Measurements from ENCODE around the gene AK5.
"Not testable (repeated sequence)": the region's sequence is repeated elsewhere in the genome, so short reads cannot be mapped to it uniquely, and the experiment has no call there.

Gene AK5

DNA sequence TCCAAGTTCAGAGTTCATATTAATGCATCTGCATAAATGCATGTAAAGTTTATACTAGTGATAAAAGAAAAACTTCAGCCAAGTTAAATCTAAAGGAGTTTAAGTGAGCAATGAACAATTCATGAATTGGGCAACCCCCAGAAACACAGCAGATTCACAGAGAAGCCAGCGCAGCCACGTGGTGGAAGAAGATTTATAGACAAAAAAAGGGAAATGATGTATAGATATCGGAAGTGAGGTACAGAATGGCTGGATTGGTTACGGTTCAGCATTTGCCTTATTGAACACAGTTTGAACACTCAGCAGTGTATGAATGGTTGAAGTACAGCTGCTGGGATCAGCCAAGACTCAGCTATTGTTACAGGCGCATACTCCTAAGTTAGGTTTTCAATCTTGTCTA, 5.7 kb downstream of the AK5 start:
- DNase-seq (ENCODE audit: low spot score) = no peak

DNA sequence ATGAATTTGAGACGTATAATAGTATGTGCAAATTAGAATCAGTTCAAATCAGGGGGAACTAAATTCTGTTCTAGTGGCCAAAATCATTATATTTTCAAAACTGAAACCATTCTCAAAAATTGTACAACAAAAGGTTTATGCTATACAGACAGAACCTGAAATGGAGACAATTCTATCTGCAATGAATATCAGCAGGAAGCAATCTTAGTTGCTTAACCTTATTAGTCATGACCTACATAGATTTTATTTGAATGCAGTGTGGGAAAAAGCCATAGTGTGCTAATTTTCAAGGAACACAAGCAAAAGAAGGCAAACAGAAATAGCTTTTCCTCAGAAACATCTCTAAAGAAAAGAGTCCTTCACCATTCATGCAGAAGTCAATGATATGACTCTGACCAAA, 6.5 kb downstream of the AK5 start:
- no peak for DNase-seq (ENCODE audit: low spot score)

DNA sequence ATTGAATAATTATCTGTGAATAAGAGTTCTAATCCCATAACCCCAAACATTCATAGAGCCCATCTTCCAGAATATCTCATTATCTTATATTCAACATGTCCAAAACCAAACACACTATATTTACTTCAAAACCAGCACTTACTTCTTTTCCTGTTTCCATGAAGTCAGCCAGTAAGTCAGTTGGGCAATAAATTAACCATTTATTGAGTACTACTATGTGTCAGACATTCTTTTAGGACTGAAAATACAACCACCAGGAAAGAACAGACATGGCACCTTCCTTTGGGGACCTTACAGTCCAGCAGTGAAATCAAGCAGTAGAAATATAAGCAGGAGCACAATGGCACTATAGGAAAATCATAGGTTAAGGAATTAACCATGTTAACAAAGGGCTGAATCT, 8.8 kb downstream of the AK5 start:
- DNase-seq (ENCODE audit: low spot score) = no peak

DNA sequence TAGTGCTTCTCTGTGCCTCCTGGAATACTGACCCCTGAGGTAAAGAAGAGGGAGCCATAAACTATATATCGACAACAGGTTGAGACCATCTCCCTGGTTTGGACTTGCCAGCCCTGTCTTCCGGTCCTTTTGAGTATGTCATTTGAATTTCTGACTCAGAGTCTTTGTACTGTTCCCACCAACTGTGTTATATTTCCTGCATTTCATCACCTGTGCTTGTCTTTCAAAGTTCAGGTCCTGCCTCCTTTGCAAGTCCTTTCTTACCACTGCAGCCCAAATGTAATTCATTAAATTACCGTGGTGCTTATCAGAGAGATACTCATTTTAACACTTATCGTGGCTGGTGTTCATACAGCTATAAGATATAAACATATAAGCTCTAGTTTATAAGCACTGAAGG, 10.7 kb downstream of the AK5 start:
- DNase-seq (ENCODE audit: low spot score) = no peak

DNA sequence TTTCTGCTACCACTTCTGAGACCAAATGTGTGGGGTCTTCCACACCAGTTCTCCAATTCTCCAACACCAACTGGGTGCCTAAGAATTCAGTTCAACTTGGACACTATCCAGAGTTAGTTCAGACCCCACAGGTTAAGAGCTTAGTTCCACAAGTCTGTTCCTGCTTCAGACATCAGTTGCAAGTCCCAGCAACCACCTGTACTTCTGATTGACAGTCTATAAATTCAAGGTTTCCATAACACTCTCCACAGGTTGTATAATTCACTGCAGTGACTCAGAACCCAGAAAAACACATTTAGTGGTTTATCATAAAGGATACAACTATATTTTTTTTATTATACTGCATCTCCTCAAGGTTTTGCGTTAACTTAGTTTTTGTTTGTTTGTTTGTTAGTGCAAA, 18.7 kb downstream of the AK5 start:
- DNase-seq (ENCODE audit: low spot score) = no peak

DNA sequence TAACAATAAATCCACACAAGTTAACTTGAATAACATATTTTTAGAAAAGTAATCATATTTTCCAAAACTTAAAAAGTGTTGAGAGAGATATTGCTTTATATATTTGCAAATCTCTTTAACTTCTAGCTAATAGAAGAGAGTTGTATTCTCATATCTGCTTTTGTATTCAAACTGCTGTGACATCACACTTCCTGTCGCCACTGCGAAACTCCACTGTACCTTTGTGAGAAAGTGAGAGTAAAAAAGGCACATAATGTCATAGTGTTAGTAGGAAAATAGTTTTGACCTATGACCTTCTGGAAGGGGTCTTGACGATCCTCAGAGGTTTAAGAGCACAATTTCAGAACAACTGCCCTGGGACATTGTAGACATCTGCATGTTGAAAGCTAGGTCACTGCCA, 21.6 kb downstream of the AK5 start:
- no peak for DNase-seq (ENCODE audit: low spot score)

DNA sequence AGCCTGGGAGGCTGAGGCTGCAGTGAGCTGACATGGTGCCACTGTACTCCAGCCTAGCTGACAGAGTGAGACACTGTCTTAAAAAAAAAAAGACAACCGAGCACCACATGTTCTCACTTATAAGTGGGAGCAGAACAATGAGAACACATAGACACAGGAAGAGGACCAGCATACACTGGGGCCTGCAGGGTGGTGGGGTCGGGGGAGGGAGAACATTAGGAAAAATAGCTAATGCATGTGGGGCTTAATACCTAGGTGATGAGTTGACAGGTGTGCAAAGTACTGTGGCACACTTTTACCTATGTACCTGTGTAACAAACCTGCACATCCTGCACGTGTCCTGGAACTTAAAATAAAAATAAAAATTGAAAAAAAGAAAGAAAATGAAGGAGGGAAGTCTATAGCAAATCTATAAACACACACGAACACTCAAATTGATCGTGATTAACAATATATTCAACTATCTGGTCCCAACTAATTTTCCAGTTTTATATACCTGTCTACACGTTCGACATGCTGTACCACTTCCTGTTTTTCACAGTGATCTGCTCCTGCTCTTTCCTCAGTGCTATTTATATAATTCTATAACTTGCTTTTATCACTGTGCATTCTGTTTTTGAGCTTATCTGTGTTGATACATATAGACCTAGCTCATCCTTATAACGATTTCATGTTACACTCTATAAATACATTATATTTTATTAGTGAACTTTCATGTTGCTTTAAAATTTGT, 27.2 kb downstream of the AK5 start:
- no peak for DNase-seq (ENCODE audit: low spot score)

DNA sequence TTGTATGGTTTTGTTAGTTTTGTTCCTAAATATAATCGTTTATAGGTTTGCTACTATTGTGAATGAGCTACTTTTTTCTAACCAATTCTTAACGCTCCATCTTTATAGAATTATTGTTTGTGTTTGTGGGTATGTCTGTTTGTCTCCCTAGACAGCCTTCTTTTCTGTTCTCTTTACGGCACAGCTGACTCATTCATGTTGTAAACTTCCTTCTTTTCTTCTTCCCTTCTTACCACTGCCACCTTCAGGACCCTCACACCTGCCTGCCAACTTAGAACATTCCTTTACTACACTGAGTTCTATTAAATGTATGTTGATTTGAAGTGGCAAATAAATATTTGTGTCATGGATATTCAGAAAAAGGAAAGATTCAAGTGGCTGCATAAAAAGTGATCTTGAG, 29.1 kb downstream of the AK5 start:
- DNase-seq (ENCODE audit: low spot score) = no peak

DNA sequence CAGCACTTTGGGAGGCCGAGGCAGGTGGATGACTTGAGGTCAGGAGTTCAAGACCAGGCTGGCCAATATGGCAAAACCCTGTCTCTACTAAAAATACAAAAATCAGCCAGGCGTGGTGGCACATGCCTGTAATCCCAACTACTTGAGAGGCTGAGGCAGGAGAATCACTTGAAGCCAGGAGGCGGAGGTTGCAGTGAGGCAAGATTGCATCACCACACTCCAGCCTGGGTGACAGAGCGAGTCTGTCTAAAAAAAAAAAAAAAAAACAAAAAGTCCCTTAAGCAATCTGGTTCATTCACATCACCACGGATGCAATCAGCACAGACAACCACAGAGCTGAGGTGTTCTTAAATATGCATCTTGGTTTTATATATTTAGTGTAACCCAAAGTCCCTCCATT, 30.5 kb downstream of the AK5 start:
- DNase-seq (ENCODE audit: low spot score) = not testable (repeated sequence)

DNA sequence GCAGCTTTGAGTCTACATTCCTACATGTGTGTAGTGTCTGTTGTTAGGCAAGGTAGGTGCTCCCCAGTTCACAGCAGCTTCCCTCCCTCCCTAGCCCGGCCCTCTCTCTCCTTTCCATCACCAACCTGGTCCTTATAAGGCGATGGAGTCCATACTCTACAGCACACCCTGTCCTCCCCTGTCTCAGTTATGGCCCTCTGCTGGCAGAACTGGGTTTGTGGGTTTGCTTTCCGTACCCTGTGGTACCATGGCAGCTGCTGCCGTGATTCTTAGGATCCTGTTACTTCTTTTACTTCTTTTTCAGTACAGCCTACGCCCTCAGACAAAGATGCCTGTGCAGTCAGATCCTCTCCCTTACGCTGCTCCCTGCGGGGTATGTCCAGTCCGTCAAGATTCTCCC, 31.7 kb downstream of the AK5 start:
- no peak for DNase-seq (ENCODE audit: low spot score)

DNA sequence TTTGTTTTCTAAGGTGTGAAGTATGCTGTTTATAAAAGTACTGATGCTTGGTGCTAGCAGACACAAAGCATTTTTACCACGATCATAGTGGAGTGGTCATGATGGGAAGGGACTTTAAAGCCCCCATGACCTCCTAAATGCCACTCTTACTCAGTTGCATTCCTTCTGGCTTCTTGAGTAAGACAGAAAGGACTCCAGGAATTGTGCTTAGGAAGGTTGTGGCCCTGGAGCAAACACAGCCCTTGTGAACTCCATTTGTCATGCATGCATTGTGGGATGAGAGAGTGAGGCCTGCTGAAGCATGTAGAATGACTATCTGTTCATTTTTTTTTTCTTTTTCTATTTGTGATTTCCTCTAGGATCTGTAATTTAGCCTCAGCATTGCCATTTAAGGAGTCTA, 34.2 kb downstream of the AK5 start:
- no peak for DNase-seq (ENCODE audit: low spot score)

DNA sequence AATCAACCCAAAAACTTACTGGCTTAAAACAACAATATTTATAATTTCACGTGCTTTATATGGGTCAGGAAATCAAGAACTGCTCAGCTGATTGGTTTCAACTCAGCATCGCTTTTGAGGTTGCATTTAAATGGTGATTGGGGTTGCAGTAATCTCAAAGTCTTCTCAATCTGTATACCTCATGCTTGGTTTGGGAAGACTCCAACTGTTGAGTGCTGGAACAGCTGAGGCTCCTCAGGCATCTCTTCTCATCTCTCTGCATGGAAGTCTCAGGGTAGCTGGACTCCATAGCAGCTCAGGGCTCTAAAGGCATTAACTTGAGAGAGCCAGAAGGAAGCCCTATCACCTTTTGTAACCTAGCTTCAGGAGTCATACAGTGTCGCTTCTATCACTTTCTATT, 35.1 kb downstream of the AK5 start:
- DNase-seq (ENCODE audit: low spot score) = no peak

DNA sequence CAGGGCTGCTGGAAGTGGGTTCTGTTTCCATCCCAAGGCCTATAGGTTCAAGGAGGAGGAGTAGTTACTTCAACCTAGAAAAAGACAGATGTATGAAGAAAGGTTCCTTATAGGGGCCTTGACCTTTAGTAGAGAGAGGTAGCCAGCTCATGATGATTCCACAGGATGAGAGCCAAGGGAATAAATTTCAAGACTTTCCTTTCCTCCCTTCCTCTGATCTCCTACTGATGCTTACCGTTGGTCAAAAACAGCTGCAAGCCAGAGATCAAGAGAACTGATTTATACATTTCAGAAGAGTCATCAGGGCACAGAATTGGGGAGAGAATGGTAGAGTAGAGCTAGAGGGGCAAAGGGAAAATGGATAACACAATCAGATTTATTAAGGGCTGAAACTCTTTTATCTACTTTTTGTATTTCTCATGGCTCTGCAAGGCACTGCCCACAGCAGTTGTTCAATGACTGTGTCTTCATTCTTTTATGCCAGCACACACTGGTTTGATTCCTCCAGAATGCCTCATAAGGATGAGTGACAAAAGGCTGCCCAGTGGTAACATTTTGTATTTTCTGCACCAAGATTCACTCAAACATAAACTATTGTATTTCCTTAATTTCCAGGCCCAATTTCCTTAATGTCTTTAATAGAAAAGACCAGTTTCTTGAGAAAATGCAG, 37.4 kb downstream of the AK5 start:
- no peak for DNase-seq (ENCODE audit: low spot score)

DNA sequence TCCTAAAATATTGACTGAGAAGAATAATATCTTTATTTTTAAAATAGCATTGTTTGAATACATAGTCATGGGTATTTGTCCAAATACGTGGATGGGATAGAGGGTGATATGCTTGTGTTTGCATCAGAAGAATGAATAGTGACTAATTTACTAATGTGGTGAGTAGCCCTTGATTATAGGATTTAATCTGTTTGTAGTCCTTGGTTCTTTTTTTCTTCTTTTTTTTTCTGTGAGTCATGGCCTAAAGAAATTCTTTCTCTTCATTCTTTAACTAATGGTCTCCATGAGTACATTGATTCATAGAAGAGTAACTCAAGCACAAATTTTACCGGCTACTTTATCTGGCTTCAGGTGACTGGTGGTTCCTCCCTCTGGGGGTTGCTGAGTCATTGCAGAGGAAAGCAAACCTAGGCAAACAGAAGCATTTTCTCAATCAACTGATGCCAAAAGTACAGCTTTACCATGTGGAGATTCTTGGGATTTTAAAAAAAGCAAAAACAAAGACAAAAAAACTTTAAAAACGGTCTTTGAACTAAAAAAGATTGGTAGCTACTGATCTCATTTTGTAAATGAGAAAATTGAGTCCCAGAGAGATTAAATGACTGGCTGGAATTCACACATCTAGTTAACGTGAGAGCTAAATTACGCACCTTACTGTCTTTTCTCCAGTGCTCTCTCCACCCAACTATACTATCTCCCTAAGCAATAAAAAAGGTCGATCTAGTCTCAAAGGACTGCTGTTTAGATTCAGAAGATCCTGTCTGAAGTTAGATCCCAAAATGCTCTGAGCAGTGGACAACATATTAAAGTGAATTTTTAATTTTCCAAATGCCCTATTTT, 40.5 kb downstream of the AK5 start:
- no peak for DNase-seq (ENCODE audit: low spot score)

DNA sequence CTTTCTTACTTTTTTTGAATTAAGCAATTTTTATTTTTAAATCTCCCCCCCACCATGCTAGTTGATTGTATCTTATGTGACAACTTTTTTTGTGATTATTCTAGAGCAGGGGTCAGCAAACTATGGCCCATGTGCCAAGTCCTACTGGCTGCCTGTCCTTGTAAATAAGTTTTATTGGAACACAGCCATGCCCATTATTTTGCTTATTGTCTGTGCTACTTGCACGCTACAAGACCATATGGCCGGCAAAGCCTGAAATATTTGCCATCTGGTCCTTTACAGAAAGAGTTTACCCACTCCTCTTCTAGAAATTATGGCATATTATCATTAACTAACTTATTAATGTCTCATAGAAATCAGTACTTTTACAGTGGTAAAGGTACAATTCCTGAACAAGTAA, 51.7 kb downstream of the AK5 start:
- DNase-seq (ENCODE audit: low spot score) = no peak

DNA sequence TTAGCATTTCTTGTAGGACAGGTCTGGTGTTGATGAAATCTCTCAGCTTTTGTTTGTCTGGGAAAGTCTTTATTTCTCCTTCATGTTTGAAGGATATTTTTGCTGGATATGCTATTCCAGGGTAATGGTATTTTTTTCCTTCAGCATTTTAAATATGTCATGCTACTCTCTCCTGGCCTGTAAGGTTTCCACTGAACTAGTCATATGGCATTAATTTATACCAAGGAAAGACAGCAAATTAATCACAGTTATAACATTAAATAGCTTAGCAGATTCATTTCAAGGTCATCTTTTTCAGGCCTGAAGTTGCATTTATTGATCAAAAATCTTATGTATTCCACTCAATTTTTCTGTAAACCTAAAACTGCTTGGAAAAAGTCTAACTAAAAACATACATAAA, 54.9 kb downstream of the AK5 start:
- no peak for DNase-seq (ENCODE audit: low spot score)

DNA sequence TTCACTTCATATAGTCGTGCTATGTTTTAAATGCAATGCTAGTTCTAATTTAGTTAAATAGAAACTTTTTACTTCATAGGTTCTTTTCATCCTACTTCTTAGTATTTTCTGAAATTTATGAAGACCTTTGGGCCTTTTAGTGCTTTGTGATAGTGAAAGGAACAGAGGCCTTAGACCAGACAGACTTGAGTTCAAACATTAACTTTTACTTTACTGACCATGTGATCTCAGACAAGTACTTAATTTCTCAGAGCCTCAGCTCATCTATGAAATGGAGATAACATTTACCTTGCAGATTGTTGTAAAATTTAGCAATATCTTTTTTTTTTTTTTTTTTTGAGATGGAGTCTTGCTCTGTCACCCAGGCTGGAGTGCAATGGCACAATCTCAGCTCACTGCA, 57.5 kb downstream of the AK5 start:
- no peak for DNase-seq (ENCODE audit: low spot score)

DNA sequence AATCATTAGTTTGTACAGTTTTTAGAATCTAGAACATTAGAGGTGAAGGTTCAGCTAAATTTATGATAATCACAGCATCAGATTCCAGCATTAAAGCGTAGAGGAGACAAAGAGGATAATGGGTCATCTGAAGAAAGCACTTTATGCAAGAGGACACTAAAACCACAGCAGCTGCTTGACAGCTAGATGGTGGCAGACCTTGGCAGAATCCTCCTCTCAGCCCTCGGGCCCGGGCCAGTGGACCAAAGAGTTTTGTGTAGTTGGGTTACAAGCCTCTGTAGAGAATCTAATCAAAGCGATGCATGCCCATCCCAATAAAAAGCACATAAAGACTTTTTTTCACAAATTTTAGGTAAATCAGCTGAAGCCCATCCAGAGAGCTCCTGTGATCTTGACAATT, 59.4 kb downstream of the AK5 start:
- DNase-seq (ENCODE audit: low spot score) = no peak

DNA sequence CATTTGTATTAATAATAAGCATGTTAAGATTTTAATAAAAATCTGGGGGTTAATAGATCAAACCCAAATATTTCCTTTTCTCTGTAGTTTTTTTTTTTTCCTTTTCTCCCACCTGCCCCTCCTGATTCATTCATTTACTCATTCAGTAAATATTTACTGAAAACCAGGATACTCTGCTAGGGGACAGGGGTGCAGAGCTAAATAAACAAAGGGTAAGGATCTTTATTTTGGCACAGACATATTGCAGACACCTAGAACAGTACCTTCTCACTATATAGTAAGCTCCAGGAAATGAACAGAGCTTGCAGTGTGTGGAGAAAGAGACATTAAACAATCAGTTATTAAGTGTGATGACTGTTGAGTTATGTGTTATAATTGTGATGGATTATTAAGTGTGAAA, 60.9 kb downstream of the AK5 start:
- DNase-seq (ENCODE audit: low spot score) = no peak

DNA sequence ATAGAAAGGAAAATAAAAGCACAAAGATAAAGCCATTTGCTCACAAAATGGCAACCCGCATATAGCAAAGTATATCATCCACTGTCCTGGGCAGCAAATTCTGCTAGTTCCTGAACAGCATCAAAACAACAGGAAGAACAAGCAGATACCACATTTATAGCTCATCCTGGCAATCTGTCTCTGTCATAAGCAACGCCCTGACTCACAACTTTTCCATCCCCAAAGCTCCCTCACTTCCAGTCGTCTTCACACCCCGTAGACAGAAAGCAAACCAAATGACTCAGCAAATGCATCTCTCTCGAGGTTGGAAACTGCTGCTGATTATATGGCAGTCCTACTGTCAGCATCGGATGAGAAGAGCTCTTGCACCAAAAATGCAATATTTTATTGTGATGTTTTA, 65.8 kb downstream of the AK5 start:
- no peak for DNase-seq (ENCODE audit: low spot score)

DNA sequence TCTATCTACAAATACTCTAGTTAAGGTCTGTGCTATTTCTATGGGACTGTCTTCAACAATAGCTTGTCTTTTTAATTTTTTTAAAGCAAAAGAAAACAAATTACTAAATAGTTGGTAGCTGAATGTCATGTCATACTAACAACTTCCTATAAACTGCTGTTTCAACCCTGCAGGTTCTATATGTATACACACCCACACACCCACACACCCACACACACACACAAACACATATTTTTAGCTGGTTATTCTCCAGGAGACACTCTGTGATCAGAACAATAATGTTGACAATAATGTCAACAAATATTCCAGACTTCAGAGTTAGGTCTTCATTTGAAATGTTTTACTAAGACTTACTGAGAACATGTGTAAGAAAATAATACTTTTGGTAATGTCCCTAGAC, 66.7 kb downstream of the AK5 start:
- DNase-seq (ENCODE audit: low spot score) = no peak

DNA sequence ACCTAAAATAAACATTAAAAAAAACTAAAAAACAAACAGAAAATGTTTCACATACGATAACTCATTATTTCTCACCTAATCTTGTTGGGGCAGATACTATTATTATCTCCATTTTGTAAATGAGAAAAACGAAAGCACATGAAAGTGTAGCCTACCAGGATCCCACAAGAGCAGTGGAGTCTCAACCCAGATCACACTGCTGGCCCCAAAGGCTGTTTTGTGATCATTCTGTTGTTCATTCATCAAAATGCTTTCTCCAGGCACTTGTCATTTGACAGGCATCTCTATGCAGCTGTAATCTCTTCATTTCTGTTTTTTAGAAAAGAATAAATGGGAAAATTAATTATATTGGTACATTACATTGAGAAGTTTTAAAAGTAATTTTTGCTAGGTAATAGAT, 67.5 kb downstream of the AK5 start:
- peak; percentile 68 for DNase-seq (ENCODE audit: low spot score)

All from globus pallidus (tissue), 1 donor.